ENCODE measurements around the gene TBC1D13. TPM values are rescaled to one million over a fixed set of nuclear protein-coding genes. Genes with fewer than 3 reads are reported as not detected.
A peak's percentile ranks its signal among the peaks of the same experiment; 100 is the strongest.

The TBC1D13 gene
- total and polyA plus RNA-seq, 2 donors (not counting 1 experiment from before 2014, with no cell fraction given): 28.8 to 29.1 TPM

DNA sequence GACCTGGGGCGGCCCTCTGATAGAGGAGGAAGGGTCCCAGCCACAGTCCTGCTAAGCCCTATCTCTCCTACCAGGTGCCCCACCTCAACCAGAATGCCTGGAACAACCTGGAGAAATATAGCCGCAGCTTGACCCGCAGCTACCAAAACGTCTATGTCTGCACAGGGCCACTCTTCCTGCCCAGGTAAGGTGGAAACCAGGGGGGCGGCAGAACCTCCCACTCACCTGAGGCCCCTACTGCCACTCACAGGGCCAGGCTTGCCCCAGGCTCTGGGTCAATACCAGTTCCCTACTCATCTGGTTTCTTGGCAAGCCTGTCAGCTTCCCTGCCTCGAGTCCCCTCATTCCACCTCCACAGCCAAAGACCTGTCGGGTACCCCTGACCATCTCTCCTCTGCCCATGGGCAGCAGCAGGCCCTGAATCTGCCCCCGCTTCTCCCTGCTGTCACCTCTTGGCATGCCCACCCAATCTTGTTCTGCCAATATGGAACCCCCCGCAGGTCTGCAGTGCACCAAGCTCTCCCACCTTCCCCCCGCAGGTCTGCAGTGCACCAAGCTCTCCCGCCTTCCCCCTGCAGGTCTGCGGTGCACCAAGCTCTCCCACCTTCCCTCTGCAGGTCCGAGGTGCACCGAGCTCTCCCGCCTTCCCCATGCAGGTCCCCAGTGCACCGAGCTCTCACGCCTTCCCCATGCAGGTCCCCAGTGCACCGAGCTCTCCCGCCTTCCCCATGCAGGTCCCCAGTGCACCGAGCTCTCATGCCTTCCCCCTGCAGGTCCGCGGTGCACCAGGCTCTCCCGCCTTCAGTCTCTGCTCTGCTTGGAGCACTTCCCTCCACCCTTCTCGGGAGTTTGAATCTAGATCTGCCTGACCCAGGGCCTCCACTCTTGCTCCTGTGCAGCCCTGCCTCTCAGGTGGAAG, 33.9 kb downstream of the TBC1D13 start:
- POLR2A ChIA-PET: interaction anchor here (0.8 kb wide), 1 partner anchor 9 kb away, joined by 3 read pairs; no protein-coding TSS in a partner anchor
- Histone ChIP-seq H3K36me3 (replicated peaks in 1 of 2; ENCODE audit: control extremely low read depth in 1 of 2, control insufficient read depth in 1 of 2, extremely low read depth in 1 of 2, insufficient read depth in 2 of 2, low read length in 1 of 2) (peaks cover 0 to 26% of the 10 kb centered on the region in 2 experiments), H4K20me1 (ENCODE audit: control insufficient read depth, insufficient read depth, low read length, poor library complexity, severe bottlenecking) (no peaks in the 10 kb centered on the region), H3K27me3 (replicated peaks in 1 of 4; ENCODE audit: control extremely low read depth in 1 of 4, control insufficient read depth in 3 of 4, insufficient read depth in 4 of 4, low read length in 3 of 4) (no peaks in the 10 kb centered on the region), H3K4me1 (ENCODE audit: control insufficient read depth in 2 of 2, insufficient read depth in 2 of 2, low read length in 2 of 2) (peaks cover 5 to 16% of the 10 kb centered on the region in 2 donors), H3K4me3 (ENCODE audit: control extremely low read depth in 1 of 5, extremely low read depth in 1 of 5, insufficient read depth in 1 of 5, low read depth in 2 of 5, low read length in 4 of 5) (no peak overlapping the region), H3K4me2 (replicated peaks; ENCODE audit: low read depth, low read length, poor library complexity, severe bottlenecking) (no peak overlapping the region), H3K9ac (ENCODE audit: low read length) (no peak overlapping the region), H2AFZ (ENCODE audit: insufficient read depth, low read depth, low read length, poor library complexity, severe bottlenecking) (no peak overlapping the region), H3K27ac (ENCODE audit: low read length in 2 of 2) (no peak overlapping the region), H3K79me2 (ENCODE audit: control insufficient read depth, insufficient read depth, low read length) (no peaks in the 10 kb centered on the region), H3K9me3 (ENCODE audit: control extremely low read depth in 1 of 3, control insufficient read depth in 2 of 3, insufficient read depth in 1 of 3, low read length in 2 of 3) (peaks cover 0 to 9% (median 0%) of the 10 kb centered on the region in 3 donors)
- H3K4me1 Mint-ChIP-seq: peaks cover 14% of the 10 kb centered on the region
- no peaks in the 10 kb centered on the region for H3K27me3 Mint-ChIP-seq
- intact Hi-C loops (cut with micrococcal nuclease): no loop called here
- 93% methylated on average over 24 of the region's 24 CpGs for WGBS (ENCODE audit: insufficient coverage)
- H3K4me3 Mint-ChIP-seq: peak overlapping the region; percentile 55
- no peak overlapping the region for H3K27ac Mint-ChIP-seq
- ATAC-seq (ENCODE audit: low read depth) (no peak), DNase-seq (peak; percentile 11)
- CTCF ChIA-PET: no interaction called here
- H3K9me3 Mint-ChIP-seq (ENCODE audit: insufficient read depth): no peaks in the 10 kb centered on the region
- no peak for TF ChIP-seq EZH2 (IDR thresholded peaks at IDR 0.05; ENCODE audit: borderline replicate concordance, insufficient read depth, low read depth, low read length, poor library complexity, severe bottlenecking)
- TF ChIP-seq CTCF (IDR thresholded peaks at IDR 0.05): no peak

All from B cell (primary cell).